GM23248 (cell line): ENCODE measurements around the gene GMNN.

ENCODE experiments used
- EZH2 ChIP-seq: fragments of 200-600 bp; sonication (generic); IDR thresholded peaks from 2 replicates; pipeline ENCODE4 v1.6.1; 2018; ENCODE audit warnings: antibody characterized with exemption, mild to moderate bottlenecking; ENCODE audit not compliant: insufficient read depth, poor library complexity, severe bottlenecking
- EZH2phosphoT487 ChIP-seq: fragments of 200-600 bp; sonication (generic); IDR thresholded peaks from 2 replicates; pipeline ENCODE4 v1.6.1; 2018; ENCODE audit warnings: antibody characterized with exemption, moderate library complexity, mild to moderate bottlenecking, low read depth; ENCODE audit not compliant: insufficient read depth

DNA sequence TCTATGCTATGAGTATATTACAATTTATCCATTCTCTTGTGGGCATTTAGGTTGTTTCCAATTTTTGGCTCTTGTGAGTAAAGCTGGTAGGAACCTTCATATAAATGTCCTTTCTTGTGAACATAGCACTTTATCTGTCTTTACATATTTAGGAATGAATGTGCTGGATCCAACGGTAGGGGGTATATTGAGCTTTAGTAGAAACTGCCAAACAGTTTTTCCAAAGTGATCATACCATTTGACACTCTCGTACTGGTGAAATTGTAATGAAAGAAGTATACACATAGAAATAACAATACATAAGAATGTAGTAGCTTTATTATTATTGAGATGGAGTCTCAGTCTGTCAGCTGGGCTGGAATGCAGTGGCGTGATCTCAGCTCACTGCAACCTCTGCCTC is 54.9 kb downstream of the GMNN start:
- TF ChIP-seq EZH2 (no peak), EZH2phosphoT487 (no peak)
